Glutamatergic neuron (in vitro differentiated cells): ENCODE measurements around the gene LYPLA2. TPM values are rescaled to one million over a fixed set of nuclear protein-coding genes. Genes with fewer than 3 reads are reported as not detected.

Source experiments
- DNase-seq: peaks from one replicate; pipeline ENCODE4 v3.0.0; 2022
- H3K27ac Mint-ChIP-seq: one replicate; pipeline ENCODE4 v1.8.0; 2020; ENCODE audit warnings: mild to moderate bottlenecking, mixed read lengths, inconsistent platforms; ENCODE audit not compliant: unreplicated experiment
- H3K27me3 Mint-ChIP-seq: one replicate; pipeline ENCODE4 v1.8.0; 2020; ENCODE audit warnings: mild to moderate bottlenecking, moderate library complexity, mixed read lengths, inconsistent platforms; ENCODE audit not compliant: unreplicated experiment
- H3K36me3 Mint-ChIP-seq: one replicate; pipeline ENCODE4 v1.8.0; 2020; ENCODE audit warnings: mild to moderate bottlenecking, mixed read lengths, inconsistent platforms; ENCODE audit not compliant: unreplicated experiment
- H3K4me1 Mint-ChIP-seq: one replicate; pipeline ENCODE4 v1.8.0; 2020; ENCODE audit warnings: mild to moderate bottlenecking, low read depth, mixed read lengths, inconsistent platforms; ENCODE audit not compliant: unreplicated experiment
- H3K4me3 Mint-ChIP-seq: one replicate; pipeline ENCODE4 v1.8.0; 2020; ENCODE audit warnings: mild to moderate bottlenecking, mixed read lengths, inconsistent platforms; ENCODE audit not compliant: unreplicated experiment
- H3K9me3 Mint-ChIP-seq: one replicate; pipeline ENCODE4 v1.8.0; 2020; ENCODE audit warnings: mild to moderate bottlenecking, moderate library complexity, mixed read lengths, inconsistent platforms; ENCODE audit not compliant: unreplicated experiment
- long read RNA-seq: library from polyadenylated mRNA; unstranded; transcript quantifications from one replicate; pipeline ENCODE4 v2.0.0, GENCODE V29; 2020; ENCODE audit not compliant: unreplicated experiment
- total RNA-seq: library from RNA; stranded (reverse); fragmentation: NEBNext Ultra II Directional; extraction: Animal tissue kit (Norgen Biotek cat#: 25700); gene quantifications from one replicate; pipeline ENCODE4 v1.2.1, GENCODE V29; 2021; ENCODE audit not compliant: unreplicated experiment
- TF ChIP-seq, protein P1 (sequence below): fragments of 200-600 bp; sonication (generic); IDR thresholded peaks from one replicate; pipeline ENCODE4 v1.5.0; 2021; ENCODE audit not compliant: partially characterized antibody, unreplicated experiment

LYPLA2 gene
- 191 TPM for total RNA-seq
- long read RNA-seq, transcript LYPLA2-205 (10 exons, 1,810 nt): major isoform, 187 of 239 reads
- long read RNA-seq, partial matches to known transcripts: 12 of 239 reads
- long read RNA-seq, other reads (novel, unspliced or antisense): 35 of 239 reads

DNA sequence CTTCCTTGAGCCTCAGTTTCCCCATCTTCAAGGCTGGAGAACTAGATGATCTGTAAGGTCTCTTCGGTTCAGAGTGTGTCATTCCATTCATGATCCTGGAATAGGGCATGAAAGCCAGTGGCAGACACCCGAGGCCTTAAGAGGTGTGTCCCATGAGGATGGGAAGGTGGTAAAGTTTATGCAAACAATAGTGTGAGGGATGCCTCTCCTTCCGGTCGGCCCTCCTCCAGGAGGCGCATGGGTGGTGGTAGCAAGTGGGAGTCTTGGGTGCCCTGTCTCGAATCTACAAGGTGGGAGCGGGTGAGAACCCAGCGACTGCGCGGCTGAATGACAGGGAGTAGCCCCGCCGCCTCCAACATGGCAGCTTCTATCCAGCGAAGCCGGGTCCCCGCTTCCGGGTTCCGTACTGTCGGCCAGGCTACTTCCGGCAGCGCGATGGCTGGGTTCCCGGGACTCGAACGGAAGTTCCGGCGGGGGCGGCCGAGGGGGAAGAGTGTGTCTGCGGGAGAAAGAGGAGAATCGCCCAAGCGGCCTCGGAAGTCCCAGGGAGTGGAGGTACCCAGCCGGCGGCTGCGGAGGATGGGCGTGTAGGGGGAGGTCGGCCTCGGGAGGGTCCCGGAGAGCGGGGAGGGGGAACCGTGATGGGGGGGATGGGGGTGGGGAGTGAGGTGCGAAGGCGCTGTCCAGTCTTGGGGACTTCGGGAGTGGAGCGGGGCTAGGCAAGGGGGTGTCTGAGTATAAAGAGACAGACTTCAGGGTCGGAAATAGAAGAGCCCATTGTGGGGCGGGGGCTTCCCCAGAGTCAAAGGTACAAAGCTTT lies at the start of gene LYPLA2:
LYPLA2 (plus strand) TSS at position 450 of the 820 bp plus-strand sequence. CDS start 1,538 bp downstream, outside the sequence.
- Mint-ChIP-seq H3K27ac (peak within 1 kb of the TSS; percentile 77), H3K9me3 (peaks cover 6% of the 10 kb centered on the region), H3K4me1 (no peaks in the 10 kb centered on the region), H3K27me3 (peaks cover 5% of the 10 kb centered on the region), H3K4me3 (peak within 1 kb of the TSS; percentile 98), H3K36me3 (no peaks in the 10 kb centered on the region)
- peak; percentile 96 for DNase-seq
- TF ChIP-seq, protein P1, sequence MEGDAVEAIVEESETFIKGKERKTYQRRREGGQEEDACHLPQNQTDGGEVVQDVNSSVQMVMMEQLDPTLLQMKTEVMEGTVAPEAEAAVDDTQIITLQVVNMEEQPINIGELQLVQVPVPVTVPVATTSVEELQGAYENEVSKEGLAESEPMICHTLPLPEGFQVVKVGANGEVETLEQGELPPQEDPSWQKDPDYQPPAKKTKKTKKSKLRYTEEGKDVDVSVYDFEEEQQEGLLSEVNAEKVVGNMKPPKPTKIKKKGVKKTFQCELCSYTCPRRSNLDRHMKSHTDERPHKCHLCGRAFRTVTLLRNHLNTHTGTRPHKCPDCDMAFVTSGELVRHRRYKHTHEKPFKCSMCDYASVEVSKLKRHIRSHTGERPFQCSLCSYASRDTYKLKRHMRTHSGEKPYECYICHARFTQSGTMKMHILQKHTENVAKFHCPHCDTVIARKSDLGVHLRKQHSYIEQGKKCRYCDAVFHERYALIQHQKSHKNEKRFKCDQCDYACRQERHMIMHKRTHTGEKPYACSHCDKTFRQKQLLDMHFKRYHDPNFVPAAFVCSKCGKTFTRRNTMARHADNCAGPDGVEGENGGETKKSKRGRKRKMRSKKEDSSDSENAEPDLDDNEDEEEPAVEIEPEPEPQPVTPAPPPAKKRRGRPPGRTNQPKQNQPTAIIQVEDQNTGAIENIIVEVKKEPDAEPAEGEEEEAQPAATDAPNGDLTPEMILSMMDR: no peak

- no peak for DNase-seq
- Mint-ChIP-seq H3K36me3 (no peaks in the 10 kb centered on the region), H3K27me3 (peaks cover 4% of the 10 kb centered on the region), H3K27ac (no peak overlapping the region), H3K9me3 (peaks cover 10% of the 10 kb centered on the region), H3K4me3 (peak overlapping the region; percentile 83), H3K4me1 (peaks cover 9% of the 10 kb centered on the region)
- TF ChIP-seq, protein P1: no peak
Observed at GRCh38 chr1:23741609-23742008, 49.3 kb upstream of the LYPLA2 start.

DNA sequence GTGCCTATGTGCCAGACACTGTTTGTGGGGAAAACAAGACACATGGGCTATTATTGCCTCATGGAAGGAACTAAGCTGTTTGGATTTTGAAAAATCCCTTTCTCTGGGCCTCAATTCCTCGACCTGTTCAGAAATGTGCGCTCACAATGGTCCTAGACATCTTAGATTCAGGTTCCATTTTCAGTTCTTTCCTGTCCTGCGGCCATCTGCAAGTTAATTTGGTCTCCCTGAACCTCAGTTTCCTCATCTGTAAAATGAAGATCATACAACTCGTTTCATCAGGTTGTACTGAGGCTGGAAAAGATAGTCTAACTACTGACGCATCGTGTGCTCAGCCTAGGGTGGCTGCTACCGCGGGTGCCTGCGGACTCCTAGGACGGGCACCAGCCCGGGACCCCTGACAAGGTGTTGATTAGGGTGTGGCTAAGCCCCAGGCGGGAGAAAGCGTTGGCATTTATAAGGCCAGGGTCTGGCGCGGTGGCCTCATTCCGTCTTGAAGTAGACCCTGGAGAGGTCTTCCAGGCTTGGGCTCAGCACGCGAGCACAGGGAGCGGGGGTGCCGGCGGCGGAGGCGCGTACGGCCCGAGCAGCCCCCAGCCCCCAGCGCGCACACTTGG lies 48.2 kb upstream of the LYPLA2 start:
- H3K36me3 Mint-ChIP-seq: no peaks in the 10 kb centered on the region
- H3K27ac Mint-ChIP-seq: peak overlapping the region; percentile 48
- DNase-seq: no peak
- peaks cover 9% of the 10 kb centered on the region for H3K4me1 Mint-ChIP-seq
- TF ChIP-seq, protein P1: no peak
- peaks cover 4% of the 10 kb centered on the region for H3K27me3 Mint-ChIP-seq
- H3K9me3 Mint-ChIP-seq: peaks cover 10% of the 10 kb centered on the region
- peak overlapping the region; percentile 83 for H3K4me3 Mint-ChIP-seq

DNA sequence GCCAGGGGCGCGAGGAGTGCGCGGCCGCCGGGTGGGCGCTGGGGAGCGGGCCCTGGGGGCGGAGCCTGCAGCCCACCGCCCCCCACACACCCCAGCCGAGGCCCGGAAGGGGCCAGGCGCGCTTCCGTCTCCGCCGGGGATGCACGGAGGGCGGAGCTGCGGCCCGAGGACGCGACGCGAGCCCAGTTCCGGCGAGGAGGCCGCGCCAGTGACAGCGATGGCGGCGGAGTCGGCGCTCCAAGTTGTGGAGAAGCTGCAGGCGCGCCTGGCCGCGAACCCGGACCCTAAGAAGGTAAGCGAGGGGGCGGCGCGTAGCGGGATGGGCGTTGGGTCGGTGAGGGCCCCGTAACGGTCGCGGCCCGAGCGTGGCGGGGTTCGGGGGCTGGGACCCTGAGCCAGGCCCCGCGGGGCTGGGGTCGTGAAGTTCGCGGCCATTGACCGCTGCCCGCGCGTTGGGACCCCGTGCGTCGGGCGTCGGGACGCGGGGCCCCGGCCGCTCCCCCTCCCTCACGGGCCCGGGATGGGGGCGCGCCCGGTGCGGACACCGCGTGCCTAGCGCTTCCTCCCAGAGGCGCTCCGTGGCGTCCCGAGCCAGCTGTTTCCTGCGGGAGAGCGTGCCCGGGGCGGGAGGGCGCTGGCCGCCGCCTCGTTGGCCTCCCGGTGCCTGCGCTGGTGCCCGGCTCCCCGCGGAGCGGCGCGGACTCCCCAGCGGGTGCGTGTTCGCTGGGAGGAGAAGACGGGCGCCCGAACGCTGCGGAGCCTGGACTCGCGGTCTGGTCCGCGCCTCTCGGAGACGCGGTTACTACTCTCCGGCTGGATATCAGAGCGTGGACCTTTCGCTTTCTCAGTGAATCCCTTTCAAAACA lies 47.4 kb upstream of the LYPLA2 start, which contains the start of gene ELOA:
ELOA (plus strand) TSS at position 185 of the 866 bp plus-strand sequence; CDS start at position 218, 33 bp downstream.
- peak within 1 kb of the TSS; percentile 95 for H3K4me3 Mint-ChIP-seq
- H3K27ac Mint-ChIP-seq: peak within 1 kb of the TSS; percentile 88
- H3K4me1 Mint-ChIP-seq: peaks cover 9% of the 10 kb centered on the region
- peaks cover 4% of the 10 kb centered on the region for H3K27me3 Mint-ChIP-seq
- no peaks in the 10 kb centered on the region for H3K36me3 Mint-ChIP-seq
- TF ChIP-seq, protein P1: no peak
- H3K9me3 Mint-ChIP-seq: peaks cover 10% of the 10 kb centered on the region
- DNase-seq: peak; percentile 83
